ENCODE data around the gene ADRA1B. TPM values are rescaled to one million over a fixed set of nuclear protein-coding genes. Genes with fewer than 3 reads are reported as not detected.

ADRA1B gene
- total and polyA plus RNA-seq, 7 experiments from 2014 or later = 0.10 TPM; not detected in 6

- Histone ChIP-seq H3K9me3 (ENCODE audit: control insufficient read depth in 2 of 3, low read length in 3 of 3) (no peaks in the 10 kb centered on the region), H3K4me3 (ENCODE audit: low read length) (no peak overlapping the region), H3K27me3 (ENCODE audit: control insufficient read depth in 2 of 2, insufficient read depth in 2 of 2, low read length in 2 of 2) (no peaks in the 10 kb centered on the region), H3K4me1 (ENCODE audit: control insufficient read depth in 2 of 2, insufficient read depth in 2 of 2, low read length in 2 of 2) (peaks cover 0 to 12% of the 10 kb centered on the region in 2 donors), H3K27ac (ENCODE audit: low read depth, low read length) (no peak overlapping the region), H3K36me3 (ENCODE audit: control insufficient read depth in 2 of 3, insufficient read depth in 3 of 3, low read length in 3 of 3) (no peaks in the 10 kb centered on the region)
- CTCF ChIA-PET = no interaction called here
- H3K27ac Mint-ChIP-seq = no peak overlapping the region
- intact Hi-C loops (cut with micrococcal nuclease) = no loop called here
- H3K9me3 Mint-ChIP-seq = peaks cover 0 to 2% (median 0%) of the 10 kb centered on the region in 11 donors
- ATAC-seq = no peak
- H3K4me1 Mint-ChIP-seq = peaks cover 0 to 5% (median 0%) of the 10 kb centered on the region in 7 donors
- H3K27me3 Mint-ChIP-seq = peaks cover 23 to 40% (median 32%) of the 10 kb centered on the region in 5 donors
- POLR2A ChIA-PET = no interaction called here
- H3K4me3 Mint-ChIP-seq = no peak overlapping the region
- H3K36me3 Mint-ChIP-seq = no peaks in the 10 kb centered on the region
- no peak for DNase-seq
Observed at GRCh38 chr5:159936686-159937329, 20.5 kb downstream of the ADRA1B start.

GRCh38 chr5:159937580-159937979, 21.3 kb downstream of the ADRA1B start:
- Histone ChIP-seq H3K36me3 (ENCODE audit: control insufficient read depth in 2 of 3, insufficient read depth in 3 of 3, low read length in 3 of 3) (no peaks in the 10 kb centered on the region), H3K4me3 (ENCODE audit: low read length) (no peak overlapping the region), H3K4me1 (ENCODE audit: control insufficient read depth in 2 of 2, insufficient read depth in 2 of 2, low read length in 2 of 2) (peaks cover 0 to 12% of the 10 kb centered on the region in 2 donors), H3K9me3 (ENCODE audit: control insufficient read depth in 2 of 3, low read length in 3 of 3) (no peaks in the 10 kb centered on the region), H3K27ac (ENCODE audit: low read depth, low read length) (no peak overlapping the region), H3K27me3 (ENCODE audit: control insufficient read depth in 2 of 2, insufficient read depth in 2 of 2, low read length in 2 of 2) (no peaks in the 10 kb centered on the region)
- H3K27ac Mint-ChIP-seq = no peak overlapping the region
- ATAC-seq (no peak), DNase-seq (no peak)
- CTCF ChIA-PET = no interaction called here
- intact Hi-C loops (cut with micrococcal nuclease) = no loop called here
- POLR2A ChIA-PET = no interaction called here
- peaks cover 0 to 5% (median 0%) of the 10 kb centered on the region in 7 donors for H3K4me1 Mint-ChIP-seq
- peaks cover 0 to 2% (median 0%) of the 10 kb centered on the region in 11 donors for H3K9me3 Mint-ChIP-seq
- H3K4me3 Mint-ChIP-seq = no peak overlapping the region
- H3K27me3 Mint-ChIP-seq = peaks cover 19 to 37% (median 31%) of the 10 kb centered on the region in 5 donors
- no peaks in the 10 kb centered on the region for H3K36me3 Mint-ChIP-seq

GRCh38 chr5:159943326-159943725, 27.0 kb downstream of the ADRA1B start:
- POLR2A ChIA-PET = no interaction called here
- no peaks in the 10 kb centered on the region for H3K36me3 Mint-ChIP-seq
- Histone ChIP-seq H3K27me3 (ENCODE audit: control insufficient read depth in 2 of 2, insufficient read depth in 2 of 2, low read length in 2 of 2) (no peaks in the 10 kb centered on the region), H3K36me3 (ENCODE audit: control insufficient read depth in 2 of 3, insufficient read depth in 3 of 3, low read length in 3 of 3) (no peaks in the 10 kb centered on the region), H3K4me1 (ENCODE audit: control insufficient read depth in 2 of 2, insufficient read depth in 2 of 2, low read length in 2 of 2) (no peaks in the 10 kb centered on the region), H3K4me3 (ENCODE audit: low read length) (no peak overlapping the region), H3K9me3 (ENCODE audit: control insufficient read depth in 2 of 3, low read length in 3 of 3) (no peaks in the 10 kb centered on the region), H3K27ac (ENCODE audit: low read depth, low read length) (no peak overlapping the region)
- peaks cover 0 to 4% (median 0%) of the 10 kb centered on the region in 11 donors for H3K9me3 Mint-ChIP-seq
- peaks cover 0 to 2% (median 0%) of the 10 kb centered on the region in 7 donors for H3K4me1 Mint-ChIP-seq
- no peak overlapping the region for H3K4me3 Mint-ChIP-seq
- peaks cover 14 to 44% (median 23%) of the 10 kb centered on the region in 5 donors for H3K27me3 Mint-ChIP-seq
- ATAC-seq = no peak
- no peak overlapping the region for H3K27ac Mint-ChIP-seq
- no peak for DNase-seq
- intact Hi-C loops (cut with micrococcal nuclease) = no loop called here
- CTCF ChIA-PET = no interaction called here

- H3K4me3 Mint-ChIP-seq = no peak overlapping the region
- DNase-seq = no peak
- no peaks in the 10 kb centered on the region for H3K9me3 ChIP-seq (ENCODE audit: control insufficient read depth in 2 of 3, low read length in 3 of 3)
- peaks cover 0 to 4% (median 0%) of the 10 kb centered on the region in 11 donors for H3K9me3 Mint-ChIP-seq
- peaks cover 0 to 2% (median 0%) of the 10 kb centered on the region in 7 donors for H3K4me1 Mint-ChIP-seq
- H3K27me3 ChIP-seq (ENCODE audit: control insufficient read depth in 2 of 2, insufficient read depth in 2 of 2, low read length in 2 of 2) = no peaks in the 10 kb centered on the region
- H3K4me1 ChIP-seq (ENCODE audit: control insufficient read depth in 2 of 2, insufficient read depth in 2 of 2, low read length in 2 of 2) = no peaks in the 10 kb centered on the region
- H3K27ac Mint-ChIP-seq = no peak overlapping the region
- no peaks in the 10 kb centered on the region for H3K36me3 Mint-ChIP-seq
- H3K27ac ChIP-seq (ENCODE audit: low read depth, low read length) = no peak overlapping the region
- intact Hi-C loops (cut with micrococcal nuclease) = no loop called here
- no peaks in the 10 kb centered on the region for H3K36me3 ChIP-seq (ENCODE audit: control insufficient read depth in 2 of 3, insufficient read depth in 3 of 3, low read length in 3 of 3)
- ATAC-seq = no peak
- ChIA-PET CTCF (interaction anchor here (0.6 kb wide), 1 partner anchor 27 kb away, joined by 3 read pairs; no protein-coding TSS in a partner anchor), POLR2A (no interaction called here)
- H3K27me3 Mint-ChIP-seq = peaks cover 14 to 40% (median 23%) of the 10 kb centered on the region in 5 donors
- H3K4me3 ChIP-seq (ENCODE audit: low read length) = no peak overlapping the region
Observed at GRCh38 chr5:159944056-159944600, 27.8 kb downstream of the ADRA1B start.

- Histone ChIP-seq H3K36me3 (ENCODE audit: control insufficient read depth in 2 of 3, insufficient read depth in 3 of 3, low read length in 3 of 3) (no peaks in the 10 kb centered on the region), H3K4me3 (ENCODE audit: low read length) (no peak overlapping the region), H3K4me1 (ENCODE audit: control insufficient read depth in 2 of 2, insufficient read depth in 2 of 2, low read length in 2 of 2) (no peaks in the 10 kb centered on the region), H3K27me3 (ENCODE audit: control insufficient read depth in 2 of 2, insufficient read depth in 2 of 2, low read length in 2 of 2) (no peaks in the 10 kb centered on the region), H3K9me3 (ENCODE audit: control insufficient read depth in 2 of 3, low read length in 3 of 3) (no peaks in the 10 kb centered on the region), H3K27ac (ENCODE audit: low read depth, low read length) (no peak overlapping the region)
- intact Hi-C loops (cut with micrococcal nuclease) = no loop called here
- H3K27ac Mint-ChIP-seq = no peak overlapping the region
- no peak for ATAC-seq
- peaks cover 0 to 2% (median 0%) of the 10 kb centered on the region in 7 donors for H3K4me1 Mint-ChIP-seq
- DNase-seq = no peak
- H3K27me3 Mint-ChIP-seq = peaks cover 10 to 43% (median 23%) of the 10 kb centered on the region in 5 donors
- ChIA-PET CTCF (no interaction called here), POLR2A (no interaction called here)
- H3K9me3 Mint-ChIP-seq = peaks cover 0 to 4% (median 0%) of the 10 kb centered on the region in 11 donors
- no peak overlapping the region for H3K4me3 Mint-ChIP-seq
- no peaks in the 10 kb centered on the region for H3K36me3 Mint-ChIP-seq
Observed at GRCh38 chr5:159945359-159945758, 29.1 kb downstream of the ADRA1B start.

- intact Hi-C loops (cut with micrococcal nuclease) = no loop called here
- Histone ChIP-seq H3K27me3 (ENCODE audit: control insufficient read depth in 2 of 2, insufficient read depth in 2 of 2, low read length in 2 of 2) (no peaks in the 10 kb centered on the region), H3K27ac (ENCODE audit: low read depth, low read length) (no peak overlapping the region), H3K4me3 (ENCODE audit: low read length) (no peak overlapping the region), H3K36me3 (ENCODE audit: control insufficient read depth in 2 of 3, insufficient read depth in 3 of 3, low read length in 3 of 3) (no peaks in the 10 kb centered on the region), H3K4me1 (ENCODE audit: control insufficient read depth in 2 of 2, insufficient read depth in 2 of 2, low read length in 2 of 2) (no peaks in the 10 kb centered on the region), H3K9me3 (ENCODE audit: control insufficient read depth in 2 of 3, low read length in 3 of 3) (no peaks in the 10 kb centered on the region)
- Mint-ChIP-seq H3K9me3 (peaks cover 0 to 4% (median 0%) of the 10 kb centered on the region in 11 donors), H3K4me1 (peaks cover 0 to 2% (median 0%) of the 10 kb centered on the region in 7 donors), H3K27ac (no peak overlapping the region), H3K4me3 (no peak overlapping the region), H3K27me3 (peaks cover 3 to 37% (median 13%) of the 10 kb centered on the region in 5 donors), H3K36me3 (no peaks in the 10 kb centered on the region)
- POLR2A ChIA-PET = no interaction called here
- DNase-seq (no peak), ATAC-seq (no peak)
- CTCF ChIA-PET = no interaction called here
Observed at GRCh38 chr5:159947708-159948358, 31.6 kb downstream of the ADRA1B start.

Measured in naive thymus-derived CD4-positive, alpha-beta T cell (primary cell).